Measurements from ENCODE around the gene GRIA4.

GRIA4 gene

GRCh38 chr11:105609832-105610781 is at the start of gene GRIA4:
Gene GRIA4 (plus strand): TSS chr11:105610073. CDS start chr11:105610998, 925 bp downstream.
- peak; percentile 96 for DNase-seq

GRCh38 chr11:105573091-105573490 is 36.8 kb upstream of the GRIA4 start:
- DNase-seq = no peak

- no peak for DNase-seq
Observed at GRCh38 chr11:105574974-105575373, 34.9 kb upstream of the GRIA4 start.

- DNase-seq = no peak
Observed at GRCh38 chr11:105577641-105578040, 32.2 kb upstream of the GRIA4 start.

- DNase-seq = no peak
Observed at GRCh38 chr11:105579111-105579510, 30.8 kb upstream of the GRIA4 start.

- no peak for DNase-seq
Observed at GRCh38 chr11:105582497-105582896, 27.4 kb upstream of the GRIA4 start.

- DNase-seq = no peak
Observed at GRCh38 chr11:105588001-105588400, 21.9 kb upstream of the GRIA4 start.

- DNase-seq = no peak
Observed at GRCh38 chr11:105589346-105589745, 20.5 kb upstream of the GRIA4 start.

GRCh38 chr11:105592035-105592434 is 17.8 kb upstream of the GRIA4 start:
- no peak for DNase-seq

GRCh38 chr11:105598371-105598770 is 11.5 kb upstream of the GRIA4 start:
- DNase-seq = no peak

- no peak for DNase-seq
Observed at GRCh38 chr11:105603156-105603555, 6.7 kb upstream of the GRIA4 start.

- DNase-seq = peak; percentile 75
Observed at GRCh38 chr11:105609341-105609781, 512 bp upstream of the GRIA4 start.

GRCh38 chr11:105610871-105611571 is 1.1 kb downstream of the GRIA4 start:
- DNase-seq = peak; percentile 78

- DNase-seq = peak; percentile 79
Observed at GRCh38 chr11:105611572-105612441, 1.9 kb downstream of the GRIA4 start.

GRCh38 chr11:105612771-105613170 is 2.9 kb downstream of the GRIA4 start:
- peak; percentile 68 for DNase-seq

GRCh38 chr11:105613183-105613582 is 3.3 kb downstream of the GRIA4 start:
- DNase-seq = no peak

GRCh38 chr11:105618343-105618955 is 8.6 kb downstream of the GRIA4 start:
- DNase-seq = no peak

GRCh38 chr11:105619556-105619955 is 9.7 kb downstream of the GRIA4 start:
- no peak for DNase-seq

- DNase-seq = no peak
Observed at GRCh38 chr11:105622016-105622415, 12.1 kb downstream of the GRIA4 start.

GRCh38 chr11:105632316-105632715 is 22.4 kb downstream of the GRIA4 start:
- DNase-seq = no peak

- DNase-seq = no peak
Observed at GRCh38 chr11:105635466-105635865, 25.6 kb downstream of the GRIA4 start.

GRCh38 chr11:105636496-105636895 is 26.6 kb downstream of the GRIA4 start:
- no peak for DNase-seq
